Stimulated activated CD8-positive, alpha-beta memory T cell treated with anti-CD3 and anti-CD28 coated beads, Interleukin-4, amount 100 ng/mL, for 24 hours (primary cell): ENCODE measurements around the gene ZNF512B.
"Not testable (repeated sequence)": the region's sequence is repeated elsewhere in the genome, so short reads cannot be mapped to it uniquely, and the experiment has no call there.

Experiments used
- DNase-seq: peaks from one replicate; pipeline ENCODE4 v3.0.0-alpha.2; 2020; ENCODE audit warnings: low read depth

ZNF512B gene

DNA sequence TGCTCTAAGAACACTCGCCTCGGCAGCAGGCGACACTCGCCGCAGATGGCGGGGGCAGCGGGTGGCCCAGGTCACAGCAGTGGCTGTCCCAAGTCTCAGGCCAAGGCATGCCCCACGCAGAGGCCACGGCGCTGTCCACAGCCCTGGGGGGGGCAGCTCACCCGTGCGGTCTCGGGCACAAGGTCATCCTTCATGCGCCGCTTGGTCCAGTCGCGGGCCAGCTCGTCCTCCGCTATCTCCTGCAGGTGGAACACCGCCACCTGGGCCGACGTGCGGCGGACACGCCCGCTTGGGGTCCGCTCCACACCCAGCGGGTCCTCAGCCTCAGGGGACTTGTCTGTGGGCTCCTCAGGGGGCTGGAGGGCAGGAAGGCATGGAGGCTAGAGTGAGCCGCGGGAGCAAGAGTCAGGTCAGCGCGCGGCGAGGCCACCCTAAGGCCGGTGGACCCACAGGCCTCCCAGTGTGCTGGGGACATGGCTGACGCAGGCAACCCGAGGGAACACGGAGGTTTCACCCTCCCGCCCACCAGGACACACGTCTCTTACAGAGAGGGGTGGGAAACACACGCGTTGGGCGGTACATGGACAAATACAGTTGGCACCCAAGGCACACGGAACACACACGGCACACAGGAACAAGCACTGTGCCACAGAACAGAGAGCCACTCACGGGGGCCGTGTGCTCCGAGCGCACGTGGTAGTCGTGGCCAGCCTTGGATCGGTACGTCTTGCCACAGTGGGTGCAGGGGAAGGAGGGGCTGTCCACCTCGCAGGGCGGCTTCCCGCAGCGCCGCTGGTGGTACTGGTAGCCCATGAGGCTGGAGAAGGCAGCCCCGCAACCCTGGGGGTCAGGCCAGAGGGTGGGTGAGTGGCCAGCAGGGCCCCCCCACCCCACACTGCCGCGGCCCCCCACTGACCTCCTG lies 7.0 kb downstream of the ZNF512B start:
- DNase-seq, result no peak

DNA sequence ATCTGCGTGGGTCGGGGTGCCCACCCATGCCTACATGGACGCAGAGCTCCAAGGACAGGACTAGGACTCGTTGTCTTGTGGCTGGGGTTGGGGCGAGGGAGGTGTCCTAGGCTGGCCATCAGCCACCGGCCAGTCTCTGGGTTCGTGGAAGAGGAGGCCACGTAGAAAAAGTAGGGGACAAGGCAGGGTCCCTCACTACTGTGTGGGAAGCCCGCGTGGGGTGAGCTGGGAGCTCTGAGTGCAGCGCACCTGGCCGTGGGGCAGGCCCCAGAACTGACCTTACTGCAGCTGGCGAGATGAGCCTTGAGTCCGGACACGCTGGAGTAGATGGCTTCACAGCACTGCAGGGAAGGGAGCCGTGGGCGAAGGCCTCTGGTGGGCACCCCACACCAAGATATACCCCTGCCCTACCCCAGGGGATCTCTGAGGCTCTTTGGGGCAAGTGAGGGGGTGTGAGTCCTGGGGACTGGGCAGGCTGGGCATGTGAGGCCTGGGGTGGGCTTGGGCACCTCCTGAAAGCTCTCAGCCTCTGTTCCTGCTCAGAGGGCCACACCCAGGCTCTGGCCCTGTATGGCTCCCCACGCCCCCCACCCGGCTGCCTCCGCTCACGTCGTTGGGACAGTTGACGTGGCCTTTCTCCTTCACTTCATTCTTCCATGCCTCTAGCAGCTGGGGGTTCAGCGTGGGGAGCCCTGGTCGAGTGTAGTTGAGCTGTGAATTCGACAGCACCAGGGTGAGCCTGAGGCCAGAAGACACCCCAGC lies 7.9 kb downstream of the ZNF512B start:
- no peak for DNase-seq

DNA sequence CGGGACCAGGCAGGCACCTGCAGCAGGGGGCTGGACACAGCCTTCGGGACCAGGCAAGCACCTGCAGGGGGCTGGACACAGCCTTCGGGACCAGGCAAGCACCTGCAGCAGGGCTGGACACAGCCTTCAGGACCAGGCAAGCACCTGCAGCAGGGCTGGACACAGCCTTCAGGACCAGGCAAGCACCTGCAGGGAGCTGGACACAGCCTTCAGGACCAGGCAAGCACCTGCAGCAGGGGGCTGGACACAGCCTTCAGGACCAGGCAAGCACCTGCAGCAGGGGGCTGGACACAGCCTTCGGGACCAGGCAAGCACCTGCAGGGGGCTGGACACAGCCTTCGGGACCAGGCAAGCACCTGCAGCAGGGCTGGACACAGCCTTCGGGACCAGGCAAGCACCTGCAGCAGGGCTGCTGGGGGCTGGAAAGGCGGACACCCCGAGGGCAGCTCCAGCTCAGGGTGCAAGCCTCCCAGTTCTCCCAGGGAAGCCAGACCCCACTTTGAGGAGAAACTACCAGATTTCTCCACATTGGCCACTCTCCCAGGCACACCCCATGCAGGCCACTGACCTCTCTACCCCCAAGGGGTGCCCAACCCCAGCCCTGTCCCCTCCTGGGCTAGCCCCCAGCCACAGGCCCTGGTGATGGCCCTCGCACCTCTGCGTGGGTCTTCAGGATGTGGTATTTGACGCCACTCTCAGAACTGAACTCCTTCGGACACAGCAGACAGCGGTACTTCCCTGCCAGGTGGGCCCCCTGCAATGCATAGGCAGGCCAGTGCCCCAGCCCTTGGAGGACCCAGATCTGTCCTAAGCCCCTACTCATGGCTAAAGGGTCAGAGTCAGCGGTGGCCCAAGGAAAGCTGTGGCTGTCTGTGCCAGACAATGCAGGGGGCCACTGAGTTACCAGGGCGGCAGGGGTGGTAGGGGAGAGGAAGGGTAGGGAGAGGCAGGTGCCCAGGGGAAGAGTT lies 8.8 kb downstream of the ZNF512B start:
- not testable (repeated sequence) for DNase-seq

DNA sequence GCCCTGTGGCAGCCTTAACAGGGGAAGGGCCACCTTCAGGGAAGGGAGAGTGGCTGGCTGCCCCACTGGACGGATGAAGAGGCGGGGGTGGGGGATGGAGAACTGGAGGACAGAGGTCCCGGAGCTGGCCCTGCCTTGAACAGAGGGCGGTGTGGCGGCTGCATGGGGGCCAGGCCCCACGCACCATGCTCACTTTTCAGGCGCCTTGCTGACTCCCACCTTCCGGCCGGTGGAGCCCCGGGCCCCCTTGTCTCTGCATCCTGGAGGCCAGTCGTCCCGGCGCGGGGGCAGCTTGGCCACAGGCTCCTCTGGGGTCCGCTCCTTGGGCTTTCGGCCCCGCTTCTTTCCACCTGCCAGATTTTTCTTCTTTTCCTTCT lies 10.0 kb downstream of the ZNF512B start:
- DNase-seq, result no peak

DNA sequence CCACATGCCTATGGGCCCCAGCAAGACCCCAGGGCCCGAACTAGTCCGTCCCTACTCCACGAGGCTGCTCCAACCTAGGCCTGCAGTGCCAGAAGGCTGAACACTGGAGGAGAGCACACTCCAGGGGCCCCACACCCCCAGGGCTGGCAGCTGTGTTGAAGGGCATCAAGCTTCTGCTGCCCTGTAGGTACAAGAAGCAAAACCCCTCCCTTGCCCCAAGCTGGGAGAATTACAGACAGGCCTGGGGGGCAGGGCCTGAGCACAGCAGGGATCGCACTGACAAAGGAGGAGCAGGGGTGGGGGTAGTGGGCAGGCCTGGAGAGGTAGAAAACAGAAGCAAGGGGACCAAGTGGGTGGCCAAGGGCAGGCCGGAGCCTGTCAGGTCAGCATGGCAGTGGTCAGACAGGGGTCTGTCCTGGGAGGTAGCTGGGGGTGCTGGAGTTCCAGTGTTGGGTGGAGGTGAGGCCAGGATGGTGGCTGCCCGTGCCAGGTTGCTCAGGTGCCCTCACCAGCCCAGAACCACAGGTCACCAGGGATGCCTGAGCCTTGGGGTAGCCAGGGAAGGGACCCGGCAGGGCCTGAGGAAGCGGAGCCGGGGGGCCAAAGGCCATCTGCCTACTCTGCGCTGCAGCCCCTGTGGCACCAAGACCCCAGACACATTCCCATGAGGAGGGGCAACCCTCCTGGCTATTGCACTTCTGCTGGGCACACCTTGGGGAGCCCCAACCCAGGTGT lies 10.6 kb downstream of the ZNF512B start:
- DNase-seq, result no peak

DNA sequence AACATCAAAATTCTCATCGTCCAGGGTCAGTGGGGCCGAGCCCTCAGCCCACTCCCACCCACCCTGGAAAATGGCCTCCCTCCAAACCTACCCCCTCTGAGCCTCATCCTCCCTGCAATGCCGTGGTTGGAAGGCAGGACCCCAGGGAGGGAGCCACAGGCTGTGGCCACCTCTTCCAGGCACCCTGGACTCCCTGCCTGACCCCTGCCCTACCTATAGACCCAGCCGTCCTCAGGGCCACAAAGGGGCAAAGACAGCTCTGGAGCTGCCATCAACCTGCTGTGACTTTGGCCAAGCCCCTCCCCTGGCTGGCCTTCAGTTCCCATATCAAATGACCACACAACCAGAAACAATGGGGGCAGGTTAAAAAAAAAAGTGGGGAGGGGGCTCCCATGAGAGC lies 11.3 kb downstream of the ZNF512B start:
- DNase-seq, result no peak

DNA sequence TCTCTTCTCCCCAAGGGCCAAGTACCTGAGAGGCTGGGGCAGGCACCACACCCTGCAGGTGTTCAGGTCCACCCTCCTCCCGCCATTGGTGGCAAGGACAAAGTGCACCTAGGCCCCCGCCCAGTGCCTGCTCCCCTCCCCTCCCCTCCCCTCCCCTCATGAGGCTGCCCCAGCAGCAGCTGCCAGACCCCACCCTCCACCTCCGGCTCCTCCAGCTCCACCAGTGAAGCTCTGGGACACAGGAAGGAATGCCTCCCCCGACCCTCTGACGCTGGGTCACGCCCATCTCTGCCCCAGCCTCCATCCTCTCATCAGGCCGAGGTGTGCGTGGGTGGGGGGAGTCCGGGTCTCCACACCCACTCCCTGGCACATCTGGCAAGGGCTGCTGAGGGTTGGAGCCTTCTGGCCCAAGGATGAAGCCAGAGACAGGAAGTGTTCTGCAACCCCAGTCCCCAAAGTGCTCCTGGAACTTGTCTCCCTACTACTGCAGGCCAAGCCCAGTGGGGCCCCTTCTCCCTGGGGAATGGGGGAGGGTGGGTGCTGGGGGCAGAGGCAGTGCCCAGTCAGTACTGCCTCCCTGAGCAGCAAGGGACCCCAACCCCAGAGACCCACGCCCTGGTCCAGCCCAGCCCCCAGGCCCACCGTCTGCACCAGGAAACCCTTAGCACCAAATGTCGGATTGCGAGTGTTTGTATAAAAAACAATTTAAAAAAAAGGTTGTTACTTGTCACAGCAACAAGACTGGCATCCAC lies 11.9 kb downstream of the ZNF512B start:
- no peak for DNase-seq

DNA sequence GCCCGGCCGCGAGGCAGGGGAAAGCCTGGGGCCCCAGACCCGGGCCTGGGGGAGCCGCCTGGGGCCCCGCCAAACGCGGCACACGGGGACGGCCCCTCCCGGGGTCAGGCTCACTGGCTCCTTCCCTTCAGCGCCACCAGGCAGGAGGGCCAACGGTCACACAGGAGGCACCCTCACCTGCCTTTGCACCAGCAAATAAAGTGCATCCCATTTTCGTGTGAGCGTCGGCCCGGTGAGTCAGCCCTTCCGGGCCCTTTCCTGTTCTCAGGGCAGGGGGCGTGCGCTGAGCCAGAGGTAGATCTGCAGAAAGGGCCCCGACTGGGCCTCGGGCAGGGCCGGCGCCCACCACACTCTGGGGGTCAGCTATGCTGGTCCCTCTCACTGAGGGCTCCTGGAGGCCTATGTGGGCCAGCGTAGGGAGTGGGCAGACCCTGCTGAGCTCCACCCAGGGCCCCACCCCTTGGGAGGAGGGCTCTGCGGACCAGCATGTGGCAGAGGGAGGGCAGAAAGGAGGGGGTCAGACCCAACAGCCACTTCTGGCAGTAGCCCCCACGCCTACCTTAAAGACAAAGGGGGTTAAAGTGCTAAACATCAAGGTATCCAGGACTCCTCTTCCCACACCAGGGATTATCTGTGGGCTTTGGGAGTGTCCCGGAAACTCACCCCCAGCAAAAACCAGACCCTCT lies 12.6 kb downstream of the ZNF512B start:
- DNase-seq, result peak; percentile 52

DNA sequence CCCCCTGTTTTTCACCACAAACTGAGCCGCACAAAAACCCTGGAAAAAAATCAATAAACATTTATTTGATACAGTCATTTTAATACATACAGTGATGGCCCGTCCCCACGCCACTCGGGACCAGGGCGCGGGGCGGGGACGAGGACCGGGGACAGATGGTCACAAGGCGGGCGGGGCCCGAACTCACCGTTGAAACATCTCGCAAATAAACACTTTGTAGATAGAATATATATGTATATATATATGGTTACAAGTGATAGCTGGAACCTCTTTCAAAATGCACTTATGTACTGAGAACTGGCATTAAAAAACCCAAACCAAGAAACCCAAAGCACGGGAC lies 13.1 kb downstream of the ZNF512B start:
- no peak for DNase-seq

DNA sequence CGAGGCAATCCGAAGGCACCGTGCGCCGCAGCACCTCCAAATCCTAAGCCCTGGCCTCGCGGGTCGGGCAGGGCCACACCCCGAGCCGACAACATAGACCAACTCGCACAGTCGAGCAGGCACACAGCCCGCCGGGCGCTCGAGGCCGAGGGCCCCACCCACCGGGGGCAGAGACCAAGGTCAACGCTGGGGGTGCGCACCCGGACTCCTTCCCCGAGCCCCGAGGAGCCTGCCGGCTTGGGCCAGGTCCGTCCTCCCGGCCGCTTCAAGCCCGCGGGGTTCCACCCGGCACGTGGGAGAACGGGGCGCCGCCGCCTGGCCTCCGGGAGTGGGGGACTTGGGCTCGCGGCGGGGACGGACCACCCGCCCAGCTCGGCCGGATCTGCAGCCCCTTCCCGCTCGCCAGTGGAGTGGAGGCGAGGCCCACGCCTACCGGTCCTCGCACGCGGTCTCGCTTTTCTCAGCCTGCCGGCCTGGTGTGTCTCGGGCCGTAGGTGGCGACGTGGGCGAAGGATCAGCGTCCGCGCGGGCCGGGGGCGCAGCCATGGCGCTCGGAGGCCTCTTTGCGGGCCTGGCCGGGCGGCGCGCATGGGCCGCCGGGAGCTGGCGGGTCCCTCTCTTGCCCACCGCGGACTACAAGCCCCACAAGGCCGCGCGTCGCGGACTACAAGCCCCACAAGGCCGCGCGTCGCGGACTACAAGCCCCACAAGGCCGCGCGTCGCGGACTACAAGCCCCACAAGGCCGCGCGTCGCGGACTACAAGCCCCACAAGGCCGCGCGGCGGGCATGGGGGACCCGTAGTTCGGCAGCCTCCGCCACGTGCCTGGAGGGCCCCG lies 13.7 kb downstream of the ZNF512B start, which contains the start of gene UCKL1:
Gene UCKL1 (minus strand): TSS at position 590 of the 837 bp plus-strand sequence. CDS start 44 bp downstream, at position 546.
- DNase-seq, result peak; percentile 80

DNA sequence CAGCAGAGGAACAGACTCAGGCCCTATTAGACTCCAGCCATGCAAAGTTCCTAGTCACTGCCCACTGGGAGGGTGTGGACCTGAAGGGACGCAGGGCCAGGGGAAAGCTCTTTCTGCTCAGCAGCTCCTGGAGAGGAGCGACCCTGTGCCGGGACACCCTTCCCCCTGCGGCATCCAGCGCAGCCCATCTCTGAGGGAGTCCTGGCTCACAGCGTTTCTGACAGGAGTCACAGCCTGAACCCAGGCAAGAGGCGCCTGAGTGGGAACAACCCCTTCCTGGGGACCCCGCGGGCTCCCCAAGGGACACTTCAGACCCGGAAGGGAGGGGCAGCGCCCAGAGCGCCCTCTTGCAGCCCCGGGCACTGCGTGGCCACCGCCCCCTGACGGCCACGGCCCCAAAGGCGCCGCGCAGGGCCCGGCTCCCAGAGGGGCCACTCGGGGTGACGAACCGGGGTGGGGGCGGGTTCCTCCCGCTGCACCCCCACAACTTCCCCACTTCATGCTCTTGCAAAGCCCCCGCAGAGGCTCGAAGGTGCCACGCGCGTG lies 14.4 kb downstream of the ZNF512B start:
- DNase-seq, result no peak

DNA sequence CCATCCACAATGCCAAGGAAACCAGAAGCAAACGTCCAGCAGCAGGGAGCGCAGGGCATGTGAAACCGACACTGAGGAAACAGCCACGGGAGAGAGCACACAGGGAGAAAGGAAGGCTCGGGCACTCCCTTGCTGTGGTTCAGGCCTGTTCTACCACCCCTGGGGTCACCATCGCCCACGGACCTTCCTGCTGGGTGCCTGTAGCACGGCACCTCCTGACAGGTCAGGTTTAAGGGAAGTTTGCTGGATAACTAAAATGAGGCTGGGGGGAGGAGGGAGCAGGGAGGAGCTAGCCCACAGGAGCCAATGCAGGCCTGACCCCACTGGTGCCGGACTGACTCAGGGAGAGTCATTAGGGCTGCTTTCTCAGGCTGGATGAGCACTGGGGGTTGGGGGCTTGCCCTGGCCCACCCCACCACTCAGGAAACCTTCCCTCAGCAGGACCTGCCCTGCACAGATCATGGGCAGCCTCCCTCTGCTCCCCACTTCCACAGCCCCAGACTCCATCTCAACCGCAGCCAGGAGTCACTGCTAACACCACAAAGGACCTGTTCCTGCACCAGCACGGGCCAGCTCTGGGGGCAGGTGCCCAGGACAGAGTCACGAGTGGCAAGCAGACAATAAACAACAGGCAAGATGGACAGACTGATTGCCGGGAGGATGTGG lies 15.8 kb downstream of the ZNF512B start:
- no peak for DNase-seq

DNA sequence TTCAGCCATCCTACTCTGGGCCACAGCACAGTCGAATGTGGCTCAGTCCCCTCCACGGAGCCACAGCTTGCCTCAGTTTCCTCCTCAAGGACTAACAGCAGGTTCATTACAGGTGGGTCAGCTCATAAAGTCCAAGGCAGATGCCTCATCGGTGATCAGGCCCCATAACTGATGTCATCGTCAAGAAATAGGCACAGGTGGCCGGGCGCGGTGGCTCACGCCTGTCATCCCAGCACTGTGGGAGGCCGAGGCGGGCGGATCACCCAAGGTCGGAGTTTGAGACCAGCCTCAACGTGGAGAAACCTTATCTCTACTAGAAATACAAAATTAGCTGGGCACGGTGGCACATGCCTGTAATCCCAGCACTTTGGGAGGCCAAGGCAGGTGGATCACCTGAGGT lies 17.0 kb downstream of the ZNF512B start:
- no peak for DNase-seq

DNA sequence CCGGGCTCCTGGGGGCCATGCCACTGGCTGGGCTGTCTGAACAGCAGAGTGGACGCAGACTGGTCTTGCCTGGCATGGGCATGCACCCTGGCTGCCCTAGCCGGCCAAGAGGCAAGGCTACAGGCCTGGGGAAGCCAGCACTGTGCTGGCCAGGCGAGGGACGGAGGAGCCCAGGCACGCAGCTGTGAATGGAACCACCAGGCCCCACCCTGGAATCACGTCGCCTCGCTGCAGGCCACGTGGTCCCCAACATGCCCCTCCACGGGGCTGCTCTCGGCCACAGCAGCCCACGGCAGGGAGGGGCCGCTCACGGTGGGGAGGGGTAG lies 17.6 kb downstream of the ZNF512B start:
- DNase-seq, result no peak

DNA sequence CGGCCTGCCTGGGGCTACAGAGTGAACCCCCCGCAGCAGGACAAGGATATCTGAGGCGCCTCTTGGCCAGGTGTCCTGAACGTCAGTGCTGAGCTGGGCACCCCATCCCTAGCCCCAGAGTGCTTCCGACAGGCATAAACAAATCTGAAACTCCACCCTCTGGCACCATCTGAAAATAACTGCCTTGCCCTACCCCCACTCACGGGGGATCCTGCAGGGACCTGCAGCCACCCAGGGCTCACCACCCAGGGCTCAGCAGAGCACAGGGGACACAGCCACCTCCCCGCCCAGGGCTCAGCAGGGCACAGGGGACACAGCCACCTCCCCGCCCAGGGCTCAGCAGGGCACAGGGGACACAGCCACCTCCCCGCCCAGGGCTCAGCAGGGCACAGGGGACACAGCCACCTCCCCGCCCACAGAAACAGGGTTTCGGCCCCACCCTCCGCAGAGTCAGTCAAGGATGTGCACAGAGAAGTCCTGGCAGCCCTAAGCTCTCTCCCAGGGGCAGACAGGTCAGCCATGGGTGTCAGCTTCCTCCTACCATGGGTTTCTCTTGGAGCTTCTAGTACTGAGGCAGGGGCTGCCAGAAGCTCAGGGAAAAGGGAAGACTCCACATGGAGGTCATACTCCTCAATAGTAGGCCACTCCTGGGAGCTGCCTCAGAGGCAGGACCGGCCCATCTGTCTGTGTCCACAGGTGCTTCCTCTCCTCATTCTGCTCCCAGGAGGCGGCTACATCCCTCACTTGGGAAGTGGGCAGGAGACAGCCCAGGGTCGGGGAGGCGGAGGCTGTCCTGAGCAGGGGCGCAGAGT lies 18.1 kb downstream of the ZNF512B start:
- DNase-seq, result no peak

DNA sequence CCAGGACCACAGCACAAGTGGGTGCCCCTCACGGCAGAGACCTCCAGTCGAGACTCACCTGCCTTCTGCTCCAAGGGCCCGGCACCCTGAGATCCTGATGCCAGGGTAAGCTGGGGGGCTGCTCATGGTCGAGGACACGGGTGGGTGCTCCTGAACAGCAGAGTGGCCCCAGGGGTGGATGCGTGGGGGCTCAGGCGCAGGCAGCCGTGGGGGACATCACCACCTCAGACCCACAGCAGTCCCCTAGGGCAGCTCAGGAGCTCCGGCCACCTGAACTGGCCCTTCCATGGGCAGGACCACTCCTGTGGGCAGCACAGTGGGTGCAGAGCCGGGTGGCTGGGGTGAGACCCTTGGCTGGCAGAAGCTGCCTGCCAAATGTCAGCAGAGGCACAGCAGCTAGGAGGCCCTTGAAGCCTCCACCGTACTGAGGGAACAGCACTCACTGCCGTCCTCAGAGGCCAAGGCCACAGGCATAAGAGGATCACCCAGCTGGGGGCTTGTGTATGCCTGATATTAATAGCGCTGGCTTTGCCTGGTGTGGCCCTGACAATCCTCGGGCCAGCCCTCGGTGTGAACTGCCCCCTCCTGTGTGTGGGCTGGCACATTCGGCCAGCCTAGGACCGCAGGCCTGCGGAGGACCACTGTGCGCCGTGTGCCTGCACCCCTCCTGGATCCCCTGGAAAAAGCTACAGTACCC lies 18.9 kb downstream of the ZNF512B start:
- DNase-seq, result no peak
